ENCODE measurements around the gene CTNNBIP1. TPM values are rescaled to one million over a fixed set of nuclear protein-coding genes. Genes with fewer than 3 reads are reported as not detected.
"Not testable (repeated sequence)": the region's sequence is repeated elsewhere in the genome, so short reads cannot be mapped to it uniquely, and the experiment has no call there.

Gene CTNNBIP1, protein sequence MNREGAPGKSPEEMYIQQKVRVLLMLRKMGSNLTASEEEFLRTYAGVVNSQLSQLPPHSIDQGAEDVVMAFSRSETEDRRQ
- 10 to 100 TPM in 6 of 8 experiments, 1 to 10 TPM in 2; 4.9 to 33.1 (median 24.1) TPM for total RNA-seq

DNA sequence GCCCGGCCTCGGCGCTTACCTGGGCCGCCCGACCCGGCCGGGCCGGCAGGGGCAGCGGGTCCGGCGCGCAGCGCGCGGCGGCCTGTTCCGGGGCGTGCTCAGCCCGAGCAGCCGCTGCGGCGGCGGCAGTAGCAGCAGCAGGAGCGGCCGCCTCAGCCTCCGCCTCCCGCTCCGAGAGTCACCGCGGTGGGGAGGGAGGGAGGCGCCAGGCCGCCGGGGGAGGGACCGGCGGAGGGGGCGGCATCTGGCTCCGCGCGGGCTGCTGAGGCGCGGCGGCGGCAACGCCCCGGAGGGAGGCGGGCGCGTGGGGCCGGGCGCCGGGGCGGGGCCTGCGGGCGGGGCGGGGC is at the start of gene CTNNBIP1:
Gene CTNNBIP1, minus strand, starts transcription at position 194 of the 347 bp plus-strand sequence. CDS start 38,205 bp downstream, outside the sequence.
- Histone ChIP-seq H3K4me3 (peak within 1 kb of the TSS; percentile 47 to 74 (median 55)), H3K4me1 (replicated peaks in 1 of 2) (peaks cover 10 to 12% of the 10 kb centered on the region in 2 donors), H3K27ac (peak within 1 kb of the TSS; percentile 70 to 78)
- ATAC-seq (replicated peaks in 6 of 8), result peak; percentile 79 to 84 (median 82)
- in situ Hi-C loops (cut with MboI; ENCODE audit: low pct_unique_long_range_greater_than_20kb in 2 of 9, low sequenced_read_pairs in 9 of 9, unreplicated experiment in 9 of 9), result no loop called here
- no CpG with 5 or more reads among the region's 55 CpGs for WGBS, 10 experiments

DNA sequence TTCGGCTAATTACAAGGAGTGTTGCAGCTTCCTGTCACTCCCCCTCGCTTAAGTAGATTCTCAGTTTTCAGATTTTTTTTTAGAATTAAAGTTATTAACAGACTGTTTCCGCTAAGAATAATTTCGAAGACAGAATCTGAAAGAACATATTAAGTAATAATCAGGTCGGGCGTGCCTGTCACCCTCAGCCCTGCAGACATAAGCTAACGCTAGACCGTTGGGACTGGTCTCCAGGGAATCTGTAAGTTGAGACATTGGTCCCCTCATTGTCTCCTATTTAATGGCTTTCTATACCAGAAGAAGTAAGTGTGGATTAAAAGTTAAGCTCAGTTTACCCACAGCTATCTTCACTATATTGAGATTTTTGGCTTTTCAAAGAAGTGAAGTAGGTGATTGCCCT is 47.7 kb upstream of the CTNNBIP1 start:
- Histone ChIP-seq H3K4me1 (replicated peaks in 1 of 2) (no peaks in the 10 kb centered on the region), H3K27ac (no peak overlapping the region), H3K4me3 (no peak overlapping the region)
- no peak for ATAC-seq (replicated peaks in 6 of 8)
- in situ Hi-C loops (cut with MboI; ENCODE audit: low pct_unique_long_range_greater_than_20kb in 2 of 9, low sequenced_read_pairs in 9 of 9, unreplicated experiment in 9 of 9), result no loop called here
- 79 to 93% (median 88%) methylated on average over 2 to 8 of the region's 8 CpGs for WGBS, 10 experiments

DNA sequence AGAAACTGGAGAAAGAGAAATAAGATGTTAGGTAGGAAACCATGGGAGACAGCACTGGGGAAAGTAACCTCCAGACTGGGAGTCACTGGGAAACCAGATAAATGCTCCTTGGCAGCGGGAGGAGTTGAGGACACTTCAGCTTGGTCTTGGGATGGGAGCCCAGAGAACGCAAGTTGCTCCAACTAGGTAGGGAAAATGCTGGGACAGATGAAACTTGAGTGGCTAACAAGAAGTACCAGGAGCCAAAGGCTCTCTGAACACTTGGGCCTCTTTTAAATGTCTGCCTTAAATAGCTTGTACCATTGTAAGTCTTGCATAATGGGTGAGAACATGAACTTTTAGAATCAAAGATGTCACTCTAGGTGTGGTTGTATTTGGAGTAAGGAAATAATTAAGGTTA is 36.2 kb upstream of the CTNNBIP1 start:
- in situ Hi-C loops (cut with MboI; ENCODE audit: low pct_unique_long_range_greater_than_20kb in 2 of 9, low sequenced_read_pairs in 9 of 9, unreplicated experiment in 9 of 9), result loop anchor here in 1 of 9 experiments (25.0 kb wide), 1 partner anchor 466 kb away; no protein-coding TSS in a partner anchor
- H3K4me3 ChIP-seq, result no peak overlapping the region
- H3K4me1 ChIP-seq (replicated peaks in 1 of 2), result peaks cover 15 to 19% of the 10 kb centered on the region in 2 donors
- no peak for ATAC-seq (replicated peaks in 6 of 8)
- no peak overlapping the region for H3K27ac ChIP-seq
- WGBS, 10 experiments, result 67 to 100% (median 94%) methylated on average over 1 to 2 of the region's 2 CpGs; no CpG with 5 or more reads in 2 of the 10 experiments

DNA sequence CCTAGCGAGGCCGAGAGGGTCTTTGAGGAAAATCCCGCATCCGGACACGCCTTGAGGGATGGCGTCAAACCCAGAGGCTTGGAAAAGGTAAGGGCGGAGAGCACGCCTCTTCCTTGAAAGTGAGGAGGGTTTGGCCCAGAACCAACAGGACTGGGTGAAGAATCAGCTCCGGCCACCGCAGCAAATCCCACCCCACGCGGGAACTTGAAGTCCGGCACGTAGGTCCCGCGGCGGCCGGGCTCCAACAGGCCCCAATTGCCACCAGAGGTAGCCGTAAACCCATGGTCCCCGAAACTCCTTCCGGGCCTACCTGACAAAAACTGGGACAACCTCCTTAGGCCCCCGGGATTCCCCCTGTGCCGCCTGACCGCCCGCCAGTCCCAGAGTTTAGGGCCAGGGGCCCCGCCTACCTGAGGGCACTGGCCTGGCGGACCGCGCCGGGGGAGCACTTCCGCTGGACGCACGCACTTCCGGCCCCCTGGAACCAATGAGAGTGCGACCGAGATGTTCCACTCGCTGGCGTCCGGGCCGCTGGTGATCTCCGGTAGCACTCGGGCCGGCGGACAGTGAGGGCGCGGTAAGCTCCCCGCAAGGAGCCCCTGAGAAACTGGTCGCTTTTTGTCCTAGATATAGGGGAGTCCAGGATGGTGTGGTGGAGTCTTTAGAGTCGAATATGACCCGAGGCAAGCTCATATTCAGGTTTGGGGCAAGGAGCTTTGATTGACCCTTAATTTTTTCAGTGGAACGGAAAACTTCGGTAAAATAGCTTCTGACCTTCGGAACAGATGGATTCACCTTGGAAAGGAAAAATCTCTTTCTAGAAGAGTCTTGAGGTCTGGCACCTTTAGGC is 33.1 kb upstream of the CTNNBIP1 start, which contains the start of the genes LZIC and NMNAT1:
Gene LZIC, minus strand, starts transcription at position 453 of the 850 bp plus-strand sequence. CDS start 6,772 bp downstream, outside the sequence.
Gene NMNAT1, plus strand, starts transcription at position 537 of the 850 bp plus-strand sequence. CDS start 28,599 bp downstream, outside the sequence.
- peak; percentile 97 to 100 (median 100) for ATAC-seq (replicated peaks in 6 of 8)

DNA sequence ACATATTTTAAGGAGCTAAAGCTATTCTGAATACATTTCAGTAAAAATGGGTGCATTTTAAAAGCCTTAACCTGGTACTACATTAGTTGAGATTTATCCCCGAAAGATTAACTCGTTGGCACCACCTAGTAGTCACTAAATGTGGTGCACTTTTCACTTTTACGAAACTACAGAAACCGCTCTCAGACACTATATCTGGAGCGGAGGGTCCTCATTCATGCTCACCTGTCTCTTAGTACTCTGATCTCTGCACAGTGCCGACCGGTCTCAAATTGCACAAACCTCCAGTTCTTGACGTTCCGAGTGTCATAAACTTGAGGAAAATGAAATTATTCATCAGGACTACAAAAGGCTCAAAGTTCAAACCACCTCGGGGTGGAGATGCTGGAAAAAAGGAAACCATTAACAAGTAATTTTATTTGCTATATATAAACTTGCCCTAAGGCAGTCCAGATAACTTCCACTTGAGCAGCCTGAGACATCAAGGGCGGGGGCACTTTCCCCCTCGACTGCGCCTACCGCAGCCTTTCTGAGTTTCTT is 32.4 kb upstream of the CTNNBIP1 start:
- Histone ChIP-seq H3K4me1 (replicated peaks in 1 of 2) (peaks cover 9 to 10% of the 10 kb centered on the region in 2 donors), H3K4me3 (peak overlapping the region; percentile 61 to 88 (median 69)), H3K27ac (peak overlapping the region; percentile 62 to 86)
- in situ Hi-C loops (cut with MboI; ENCODE audit: low pct_unique_long_range_greater_than_20kb in 2 of 9, low sequenced_read_pairs in 9 of 9, unreplicated experiment in 9 of 9), result loop anchor here in 1 of 9 experiments (25.0 kb wide), 1 partner anchor 470 kb away; no protein-coding TSS in a partner anchor
- WGBS, 10 experiments, result 0 to 11% (median 1%) methylated on average over 2 to 14 of the region's 14 CpGs; no CpG with 5 or more reads in 1 of the 10 experiments
- peak in 3 of 8 experiments; percentile 9 to 37 (median 30) for ATAC-seq (replicated peaks in 6 of 8)

More for the DNA sequence above, 33.1 kb upstream of the CTNNBIP1 start, which contains the start of the genes LZIC and NMNAT1:
- WGBS, 10 experiments, result 0 to 13% (median 1%) methylated on average over 3 to 38 of the region's 53 CpGs; no CpG with 5 or more reads in 2 of the 10 experiments
- peak within 1 kb of the TSS; percentile 61 to 88 (median 69) for H3K4me3 ChIP-seq
- H3K4me1 ChIP-seq (replicated peaks in 1 of 2), result peaks cover 9 to 10% of the 10 kb centered on the region in 2 donors
- in situ Hi-C loops (cut with MboI; ENCODE audit: low pct_unique_long_range_greater_than_20kb in 2 of 9, low sequenced_read_pairs in 9 of 9, unreplicated experiment in 9 of 9), result loop anchor here in 1 of 9 experiments (25.0 kb wide), 1 partner anchor 469 kb away; no protein-coding TSS in a partner anchor
- H3K27ac ChIP-seq, result peak within 1 kb of the TSS; percentile 62 to 86

DNA sequence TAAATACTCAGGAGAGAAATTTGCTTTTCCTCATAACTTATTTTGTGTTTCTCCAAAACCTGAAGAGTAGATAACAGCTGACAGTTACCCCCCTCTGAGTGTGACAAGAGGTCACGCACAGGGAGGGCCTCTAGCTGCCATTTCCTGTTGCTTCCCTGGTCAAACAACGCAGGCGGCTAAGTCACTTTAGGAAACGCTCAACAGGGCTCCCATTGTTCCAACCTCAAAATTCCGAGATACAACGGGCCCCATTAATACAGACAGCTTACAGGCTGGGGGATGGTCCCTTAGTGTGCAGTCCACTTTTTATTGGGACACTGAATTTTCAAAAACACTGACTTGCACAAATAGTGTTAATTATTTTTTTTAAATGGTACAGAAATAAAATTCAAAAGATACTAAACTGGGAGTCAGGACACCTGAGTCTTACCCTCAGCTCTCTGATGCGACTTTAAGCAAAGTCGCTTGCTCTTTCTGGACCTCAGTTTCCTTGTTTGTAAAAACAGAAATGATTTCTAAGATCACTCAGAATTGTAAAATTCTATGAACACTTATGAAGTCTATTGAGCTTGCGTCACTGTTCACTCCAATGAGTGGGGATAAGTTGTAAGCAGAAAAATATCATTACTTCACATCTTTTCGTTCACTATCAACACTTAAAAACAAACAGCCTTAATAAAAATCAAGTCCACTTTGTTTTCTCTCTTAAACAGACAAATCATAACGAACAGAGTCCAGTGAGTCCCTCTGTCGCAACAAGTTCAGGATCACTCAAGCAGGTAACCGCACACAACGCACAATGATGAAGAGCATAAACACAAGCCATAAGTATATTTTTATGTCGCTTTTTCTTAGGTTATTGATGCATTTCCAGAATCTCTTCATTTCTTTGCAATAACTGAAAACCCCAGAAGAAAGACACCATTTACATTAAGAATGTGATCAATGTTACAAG is 19.6 kb upstream of the CTNNBIP1 start:
- ATAC-seq (replicated peaks in 6 of 8), result no peak
- Histone ChIP-seq H3K4me1 (replicated peaks in 1 of 2) (peaks cover 4 to 6% of the 10 kb centered on the region in 2 donors), H3K4me3 (no peak overlapping the region), H3K27ac (no peak overlapping the region)
- in situ Hi-C loops (cut with MboI; ENCODE audit: low pct_unique_long_range_greater_than_20kb in 2 of 9, low sequenced_read_pairs in 9 of 9, unreplicated experiment in 9 of 9), result loop anchor here in 1 of 9 experiments (25.0 kb wide), 1 partner anchor 483 kb away; no protein-coding TSS in a partner anchor
- 52 to 94% (median 80%) methylated on average over 6 to 15 of the region's 15 CpGs for WGBS, 10 experiments

DNA sequence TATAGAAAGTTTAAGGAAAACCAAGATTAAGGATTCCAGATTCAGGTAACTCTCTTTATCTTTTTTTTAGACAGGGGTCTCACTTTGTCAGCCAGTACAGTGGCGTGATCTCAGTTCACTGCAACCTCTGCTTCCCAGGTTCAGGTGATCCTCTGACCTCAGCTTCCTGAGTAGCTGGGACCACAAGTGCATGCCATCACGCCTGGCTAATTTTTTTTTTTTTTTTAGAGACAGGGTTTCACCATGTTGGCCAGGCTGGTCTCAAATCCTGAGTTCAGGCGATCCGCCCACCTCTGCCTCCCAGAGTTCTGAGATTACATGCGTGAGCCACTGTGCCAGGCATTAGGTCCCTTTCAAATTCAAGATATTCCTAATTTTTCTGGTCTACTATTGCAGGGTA is 17.2 kb upstream of the CTNNBIP1 start:
- Histone ChIP-seq H3K4me1 (replicated peaks in 1 of 2) (peaks cover 12% of the 10 kb centered on the region in 2 donors), H3K27ac (no peak overlapping the region), H3K4me3 (no peak overlapping the region)
- 75 to 100% (median 85%) methylated on average over 2 to 5 of the region's 5 CpGs; no CpG with 5 or more reads in 2 of the 10 experiments for WGBS, 10 experiments
- ATAC-seq (replicated peaks in 6 of 8), result no peak
- in situ Hi-C loops (cut with MboI; ENCODE audit: low pct_unique_long_range_greater_than_20kb in 2 of 9, low sequenced_read_pairs in 9 of 9, unreplicated experiment in 9 of 9), result loop anchor here in 1 of 9 experiments (25.0 kb wide), 1 partner anchor 485 kb away; no protein-coding TSS in a partner anchor

DNA sequence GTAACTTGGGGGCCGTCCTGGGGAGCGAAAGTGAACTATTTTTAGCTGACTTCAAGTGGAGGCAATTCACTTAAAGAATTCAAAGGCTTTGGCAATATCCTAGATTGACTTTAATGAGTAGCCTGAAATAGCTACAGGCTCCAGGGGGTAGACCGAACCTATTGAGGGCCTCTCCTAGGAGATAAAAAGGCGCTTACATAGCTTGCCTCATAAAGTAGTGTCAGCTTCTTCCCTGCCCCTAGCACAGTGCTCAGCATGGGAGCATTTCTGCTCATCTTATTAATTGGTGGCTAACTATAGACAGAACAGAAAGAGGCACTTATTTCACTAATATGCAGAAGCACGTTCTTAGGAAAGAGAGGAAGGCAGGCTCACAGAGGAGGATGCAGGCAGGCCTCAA is 12.3 kb upstream of the CTNNBIP1 start:
- in situ Hi-C loops (cut with MboI; ENCODE audit: low pct_unique_long_range_greater_than_20kb in 2 of 9, low sequenced_read_pairs in 9 of 9, unreplicated experiment in 9 of 9), result no loop called here
- Histone ChIP-seq H3K27ac (no peak overlapping the region), H3K4me3 (no peak overlapping the region), H3K4me1 (replicated peaks in 1 of 2) (peaks cover 9 to 10% of the 10 kb centered on the region in 2 donors)
- WGBS, 10 experiments, result 15 to 91% (median 39%) methylated on average over 3 to 5 of the region's 5 CpGs; no CpG with 5 or more reads in 1 of the 10 experiments
- peak in 5 of 8 experiments; percentile 26 to 96 (median 66) for ATAC-seq (replicated peaks in 6 of 8)

DNA sequence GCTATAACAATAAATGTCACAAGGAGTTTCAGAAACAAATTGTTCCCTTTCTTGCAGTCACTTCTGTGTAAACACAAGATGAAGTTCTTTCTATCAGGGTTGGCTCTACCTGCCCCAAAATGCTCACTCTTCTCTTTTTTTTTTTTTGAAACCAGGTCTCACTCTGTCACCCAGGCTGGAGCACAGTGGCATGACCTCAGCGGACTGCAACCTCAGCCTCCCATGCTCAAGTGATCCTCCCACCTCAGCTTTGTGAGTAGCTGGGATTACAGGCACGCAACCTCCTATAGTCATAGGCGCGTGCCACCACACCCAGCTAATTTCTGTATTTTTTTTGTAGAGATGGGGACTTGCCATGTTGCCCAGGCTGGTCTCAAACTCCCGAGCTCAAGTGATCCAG is 10.5 kb upstream of the CTNNBIP1 start:
- H3K4me1 ChIP-seq (replicated peaks in 1 of 2), result peaks cover 9 to 10% of the 10 kb centered on the region in 2 donors
- in situ Hi-C loops (cut with MboI; ENCODE audit: low pct_unique_long_range_greater_than_20kb in 2 of 9, low sequenced_read_pairs in 9 of 9, unreplicated experiment in 9 of 9), result no loop called here
- ATAC-seq (replicated peaks in 6 of 8), result no peak
- no peak overlapping the region for H3K27ac ChIP-seq
- 81 to 100% (median 94%) methylated on average over 1 to 5 of the region's 5 CpGs; no CpG with 5 or more reads in 4 of the 10 experiments for WGBS, 10 experiments
- H3K4me3 ChIP-seq, result no peak overlapping the region

DNA sequence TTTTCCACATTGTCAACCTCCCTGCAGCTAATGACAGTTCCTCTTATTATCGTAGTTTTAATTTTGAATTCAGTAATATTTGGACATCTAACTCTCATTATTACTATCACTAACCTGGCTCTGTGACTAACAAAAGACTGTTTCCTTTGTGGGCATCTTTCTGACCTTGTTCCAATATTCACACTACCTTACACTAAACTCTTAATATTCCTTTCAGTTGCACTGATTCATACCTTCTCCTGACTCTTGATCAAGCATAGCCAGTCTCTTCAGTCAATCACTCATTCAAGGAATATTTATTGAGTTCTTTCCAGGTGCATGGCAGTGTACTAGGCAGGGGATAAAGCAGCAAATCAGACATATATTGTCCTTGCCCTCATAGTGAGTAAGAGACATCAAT is 7.8 kb upstream of the CTNNBIP1 start:
- WGBS, 10 experiments, result 40 to 90% (median 80%) methylated on average over 1 of the region's 1 CpG; no CpG with 5 or more reads in 2 of the 10 experiments
- no peak for ATAC-seq (replicated peaks in 6 of 8)
- no peak overlapping the region for H3K4me3 ChIP-seq
- no peak overlapping the region for H3K27ac ChIP-seq
- peaks cover 7 to 8% of the 10 kb centered on the region in 2 donors for H3K4me1 ChIP-seq (replicated peaks in 1 of 2)
- in situ Hi-C loops (cut with MboI; ENCODE audit: low pct_unique_long_range_greater_than_20kb in 2 of 9, low sequenced_read_pairs in 9 of 9, unreplicated experiment in 9 of 9), result no loop called here

DNA sequence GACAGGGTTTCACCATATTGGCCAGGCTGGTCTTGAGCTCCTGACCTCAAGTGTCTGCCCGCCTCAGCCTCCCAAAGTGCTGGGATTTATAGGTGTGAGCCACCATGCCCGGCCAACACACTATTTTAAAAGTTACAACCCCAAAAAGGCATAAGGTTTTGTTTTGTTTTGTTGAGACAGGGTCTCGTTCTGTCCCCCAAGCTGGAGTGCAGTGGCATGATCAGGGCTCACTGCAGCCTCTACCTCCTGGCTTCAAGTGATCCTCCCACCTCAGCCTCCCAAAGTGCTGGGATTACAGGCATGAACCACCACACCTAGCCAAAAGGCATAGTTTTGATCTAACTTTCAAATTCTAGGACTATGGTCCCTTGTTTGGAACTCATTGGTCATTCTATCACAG is 7.4 kb upstream of the CTNNBIP1 start:
- H3K4me1 ChIP-seq (replicated peaks in 1 of 2); H3K27ac ChIP-seq; in situ Hi-C loops (cut with MboI; ENCODE audit: low pct_unique_long_range_greater_than_20kb in 2 of 9, low sequenced_read_pairs in 9 of 9, unreplicated experiment in 9 of 9); ATAC-seq (replicated peaks in 6 of 8); H3K4me3 ChIP-seq: not testable (repeated sequence)
- WGBS, 10 experiments, result 20 to 95% (median 82%) methylated on average over 1 to 3 of the region's 3 CpGs; no CpG with 5 or more reads in 2 of the 10 experiments

DNA sequence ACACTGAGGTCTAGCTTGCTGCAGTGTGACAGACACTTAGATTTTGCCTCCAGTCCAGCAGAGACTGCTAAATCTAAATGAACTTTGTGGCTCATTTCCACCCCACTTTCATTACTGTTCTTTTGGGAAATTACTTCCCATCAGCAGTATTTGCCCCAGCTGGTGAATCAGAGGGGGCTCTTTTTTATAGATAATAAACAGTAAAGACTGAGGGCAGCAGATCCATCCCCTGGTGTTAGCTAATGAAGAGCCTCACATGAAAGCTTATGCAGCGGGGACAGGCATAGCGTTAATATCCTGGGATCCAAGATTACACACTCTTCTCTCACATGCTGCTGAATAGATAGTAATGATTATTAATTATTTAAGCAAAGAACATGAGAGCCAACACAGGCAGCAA is 6.4 kb upstream of the CTNNBIP1 start:
- 60 to 92% (median 66%) methylated on average over 1 to 2 of the region's 2 CpGs; no CpG with 5 or more reads in 4 of the 10 experiments for WGBS, 10 experiments
- no peak for ATAC-seq (replicated peaks in 6 of 8)
- peaks cover under 1 to 2% of the 10 kb centered on the region in 2 donors for H3K4me1 ChIP-seq (replicated peaks in 1 of 2)
- H3K4me3 ChIP-seq, result no peak overlapping the region
- no peak overlapping the region for H3K27ac ChIP-seq
- in situ Hi-C loops (cut with MboI; ENCODE audit: low pct_unique_long_range_greater_than_20kb in 2 of 9, low sequenced_read_pairs in 9 of 9, unreplicated experiment in 9 of 9), result no loop called here
